ENCODE data around the gene NHP2.

The NHP2 gene

DNA sequence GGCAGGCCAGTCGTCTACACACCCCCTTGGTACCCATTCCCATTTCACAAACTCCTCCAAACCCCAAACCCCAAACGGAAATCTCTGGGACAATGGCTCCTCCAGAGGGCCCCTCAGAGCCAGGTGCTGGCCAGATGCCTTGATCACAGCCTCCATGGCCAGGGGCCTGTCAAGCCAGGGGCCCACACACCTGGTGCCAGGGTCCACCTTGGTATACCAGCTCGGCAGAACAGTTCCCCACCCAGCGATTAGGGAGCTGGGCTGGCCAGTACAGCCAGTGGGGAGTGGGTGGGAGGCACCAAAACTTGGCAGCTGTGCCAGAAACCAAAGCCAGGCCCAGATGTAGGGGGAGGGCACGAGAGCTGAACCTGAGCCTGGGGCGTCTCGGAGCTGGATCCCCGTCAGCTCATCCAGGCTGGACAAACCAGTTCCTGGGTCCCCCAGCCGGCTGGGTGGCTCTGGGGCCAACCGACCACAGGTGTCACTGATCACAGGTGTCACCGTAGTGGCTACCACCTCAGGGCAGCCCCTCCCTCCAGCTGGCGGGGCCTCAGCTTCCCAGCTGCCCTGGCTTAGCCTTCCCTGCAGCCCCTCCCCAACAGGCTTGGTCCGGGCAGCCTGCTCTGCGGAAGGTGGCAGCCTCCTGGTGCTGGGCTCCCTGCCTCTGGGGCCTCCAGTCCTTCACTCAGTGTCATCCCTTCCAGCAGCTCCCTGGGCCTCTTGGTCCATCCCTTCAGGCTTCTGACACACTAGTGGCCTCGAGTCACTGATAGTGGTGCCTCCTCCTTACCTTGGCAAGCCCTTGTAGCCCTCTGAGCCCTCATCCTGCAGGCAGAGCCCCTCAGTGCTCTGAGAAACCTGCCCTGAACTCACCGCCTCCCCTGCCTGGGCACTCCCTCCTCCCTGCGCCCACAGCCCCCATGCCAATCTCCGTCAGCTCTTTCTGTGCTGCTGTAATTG is 29.4 kb downstream of the NHP2 start:
- no peak overlapping the region for H3K4me3 ChIP-seq (ENCODE audit: low read depth, low read length)
- DNase-seq (ENCODE audit: low read depth, low spot score): no peak
- TF ChIP-seq, protein P1, sequence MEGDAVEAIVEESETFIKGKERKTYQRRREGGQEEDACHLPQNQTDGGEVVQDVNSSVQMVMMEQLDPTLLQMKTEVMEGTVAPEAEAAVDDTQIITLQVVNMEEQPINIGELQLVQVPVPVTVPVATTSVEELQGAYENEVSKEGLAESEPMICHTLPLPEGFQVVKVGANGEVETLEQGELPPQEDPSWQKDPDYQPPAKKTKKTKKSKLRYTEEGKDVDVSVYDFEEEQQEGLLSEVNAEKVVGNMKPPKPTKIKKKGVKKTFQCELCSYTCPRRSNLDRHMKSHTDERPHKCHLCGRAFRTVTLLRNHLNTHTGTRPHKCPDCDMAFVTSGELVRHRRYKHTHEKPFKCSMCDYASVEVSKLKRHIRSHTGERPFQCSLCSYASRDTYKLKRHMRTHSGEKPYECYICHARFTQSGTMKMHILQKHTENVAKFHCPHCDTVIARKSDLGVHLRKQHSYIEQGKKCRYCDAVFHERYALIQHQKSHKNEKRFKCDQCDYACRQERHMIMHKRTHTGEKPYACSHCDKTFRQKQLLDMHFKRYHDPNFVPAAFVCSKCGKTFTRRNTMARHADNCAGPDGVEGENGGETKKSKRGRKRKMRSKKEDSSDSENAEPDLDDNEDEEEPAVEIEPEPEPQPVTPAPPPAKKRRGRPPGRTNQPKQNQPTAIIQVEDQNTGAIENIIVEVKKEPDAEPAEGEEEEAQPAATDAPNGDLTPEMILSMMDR (IDR thresholded peaks at IDR 0.05; ENCODE audit: insufficient read depth, low read length, missing control alignments): no peak
- ChIA-PET CTCF (interaction anchor here (1.6 kb wide), 2 partner anchors 12 to 49 kb away, joined by 3 read pairs; no protein-coding TSS in a partner anchor), POLR2A (no interaction called here)

DNA sequence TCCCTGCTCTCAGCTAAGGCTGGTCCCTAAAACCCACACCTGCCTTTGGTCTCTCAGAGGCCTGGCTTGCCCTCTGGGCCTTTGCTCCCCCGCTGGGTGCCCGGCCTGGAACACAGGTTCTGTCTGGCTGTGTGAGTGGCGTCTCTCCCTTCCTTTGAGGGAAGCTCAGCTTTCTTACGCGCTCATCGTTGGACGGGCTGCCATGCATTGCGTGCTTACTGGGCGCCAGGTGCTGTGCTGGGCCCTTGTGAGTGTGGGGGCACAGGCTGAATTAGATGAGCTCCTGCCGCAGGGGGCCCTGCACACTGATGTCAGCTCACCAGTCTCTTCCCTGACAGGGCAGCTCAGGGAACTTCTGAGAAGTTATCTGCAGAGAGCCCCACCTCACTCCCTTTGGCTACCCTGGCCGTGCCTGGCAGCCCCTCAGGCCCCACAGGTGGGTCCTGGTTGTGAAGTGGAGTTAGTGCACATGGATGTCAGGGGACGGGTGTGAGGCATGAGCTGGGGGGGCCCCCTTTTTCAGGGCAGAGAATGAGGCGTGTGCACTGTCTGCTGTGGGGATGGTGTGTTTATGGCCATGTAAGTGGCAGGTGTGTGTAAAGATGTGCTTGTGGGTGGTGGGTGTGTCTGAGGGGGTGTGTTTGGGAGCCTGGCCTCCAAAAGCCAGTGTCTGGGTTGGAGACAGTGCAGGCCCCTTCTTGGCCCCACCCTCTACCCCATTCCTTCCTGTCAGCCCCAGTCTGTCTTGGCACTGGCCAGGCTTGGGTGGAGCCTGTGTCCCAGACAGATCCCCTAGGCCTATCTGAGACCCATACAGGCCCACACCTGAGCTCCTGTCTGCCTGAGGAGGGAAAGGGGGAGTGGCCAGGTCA is 30.4 kb downstream of the NHP2 start:
- DNase-seq (ENCODE audit: low read depth, low spot score): no peak
- POLR2A ChIA-PET: no interaction called here
- H3K4me3 ChIP-seq (ENCODE audit: low read depth, low read length): no peak overlapping the region
- TF ChIP-seq, protein P1 (IDR thresholded peaks at IDR 0.05; ENCODE audit: insufficient read depth, low read length, missing control alignments): no peak
- CTCF ChIA-PET: interaction anchor here (1.6 kb wide), 2 partner anchors 13 to 48 kb away, joined by 3 read pairs; no protein-coding TSS in a partner anchor

DNA sequence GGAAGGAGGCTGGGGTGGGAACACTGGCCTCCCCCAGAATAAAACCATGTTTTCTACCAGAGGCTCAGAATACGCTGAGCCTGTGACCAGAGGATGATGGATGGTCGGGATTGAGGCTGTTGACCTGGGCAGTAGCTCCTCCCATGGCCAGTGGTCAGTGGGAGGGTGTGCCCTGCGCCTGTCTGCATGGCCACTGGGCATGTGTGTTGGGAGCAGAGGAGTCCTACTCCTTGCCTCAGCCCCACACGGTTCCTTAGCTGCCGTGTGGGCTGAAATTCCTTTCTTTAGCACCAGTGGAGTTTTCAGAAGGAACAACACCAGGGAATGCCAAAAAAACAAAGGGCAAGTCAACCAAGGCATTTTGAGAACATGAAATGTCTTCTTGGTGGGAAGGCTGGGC is 31.3 kb downstream of the NHP2 start:
- no peak for DNase-seq (ENCODE audit: low read depth, low spot score)
- ChIA-PET CTCF (interaction anchor here (1.6 kb wide), 1 partner anchor 47 kb away, joined by 3 read pairs; no protein-coding TSS in a partner anchor), POLR2A (no interaction called here)
- TF ChIP-seq, protein P1 (IDR thresholded peaks at IDR 0.05; ENCODE audit: insufficient read depth, low read length, missing control alignments): no peak
- no peak overlapping the region for H3K4me3 ChIP-seq (ENCODE audit: low read depth, low read length)

DNA sequence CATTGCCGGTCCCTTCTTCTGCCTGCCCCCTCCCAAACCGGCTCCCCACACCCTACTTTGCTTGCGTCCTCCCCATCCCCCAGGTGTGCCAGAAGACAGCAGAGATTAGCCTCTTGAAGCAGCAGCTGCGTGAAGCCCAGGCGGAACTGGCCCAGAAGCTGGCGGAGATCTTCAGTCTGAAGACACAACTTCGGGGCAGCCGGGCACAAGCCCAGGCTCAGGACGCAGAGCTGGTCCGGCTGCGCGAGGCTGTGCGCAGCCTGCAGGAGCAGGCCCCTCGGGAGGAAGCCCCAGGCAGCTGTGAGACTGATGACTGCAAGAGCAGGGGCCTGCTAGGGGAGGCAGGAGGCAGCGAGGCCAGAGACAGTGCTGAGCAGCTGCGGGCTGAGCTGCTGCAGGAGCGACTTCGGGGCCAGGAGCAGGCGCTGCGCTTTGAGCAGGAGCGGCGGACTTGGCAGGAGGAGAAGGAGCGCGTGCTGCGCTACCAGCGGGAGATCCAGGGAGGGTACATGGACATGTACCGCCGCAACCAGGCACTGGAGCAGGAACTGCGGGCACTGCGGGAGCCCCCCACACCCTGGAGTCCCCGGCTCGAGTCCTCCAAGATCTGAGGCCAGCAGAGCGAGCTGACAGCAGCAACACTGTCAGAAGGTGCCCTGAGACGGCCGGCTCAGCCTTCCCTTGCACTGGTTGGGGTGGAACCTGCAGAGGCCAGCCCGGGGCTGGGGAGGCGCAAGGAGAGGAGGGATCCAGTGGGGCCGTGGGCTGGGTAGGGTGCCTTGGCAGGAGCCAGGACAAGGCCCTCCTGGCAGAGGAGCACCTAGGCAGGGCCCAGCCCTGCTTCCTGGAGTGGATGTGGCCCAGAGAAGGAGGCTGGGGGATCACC is 32.1 kb downstream of the NHP2 start:
- no peak for DNase-seq (ENCODE audit: low read depth, low spot score)
- POLR2A ChIA-PET: no interaction called here
- TF ChIP-seq, protein P1 (IDR thresholded peaks at IDR 0.05; ENCODE audit: insufficient read depth, low read length, missing control alignments): no peak
- H3K4me3 ChIP-seq (ENCODE audit: low read depth, low read length): peak overlapping the region; percentile 25
- CTCF ChIA-PET: interaction anchor here (0.7 to 1.7 kb wide), 3 partner anchors 9 to 59 kb away, joined by 3 to 9 read pairs (median 4); partner anchors contain the start of gene RMND5B

DNA sequence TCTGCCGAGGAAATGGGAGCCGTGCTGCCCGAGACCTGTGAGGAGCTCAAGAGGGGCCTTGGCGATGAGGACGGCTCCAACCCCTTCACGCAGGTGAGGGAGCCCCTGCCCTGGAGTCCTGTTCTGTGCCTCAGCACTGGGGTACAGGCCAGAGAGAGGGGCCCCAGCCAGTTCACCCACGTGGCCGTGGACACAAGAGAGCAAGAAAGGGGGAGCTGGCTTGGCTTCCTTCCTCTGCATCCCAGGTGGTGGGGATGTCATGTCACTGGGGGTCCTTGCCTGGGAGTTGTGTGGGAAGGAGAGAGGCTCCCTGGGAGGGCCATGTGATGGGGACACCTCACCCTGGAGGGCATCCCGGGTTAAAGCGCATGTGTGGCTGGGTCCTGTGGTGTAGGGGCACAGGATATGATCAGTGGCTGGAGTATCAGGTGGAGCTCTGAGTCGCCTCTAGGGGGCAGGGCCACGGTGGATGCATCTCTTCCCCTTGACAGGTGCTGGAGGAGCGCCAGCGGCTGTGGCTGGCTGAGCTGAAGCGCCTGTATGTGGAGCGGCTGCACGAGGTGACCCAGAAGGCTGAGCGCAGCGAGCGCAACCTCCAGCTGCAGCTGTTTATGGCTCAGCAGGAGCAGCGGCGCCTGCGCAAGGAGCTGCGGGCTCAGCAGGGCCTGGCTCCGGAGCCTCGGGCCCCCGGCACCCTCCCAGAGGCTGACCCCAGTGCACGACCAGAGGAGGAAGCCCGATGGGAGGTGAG is 32.9 kb downstream of the NHP2 start:
- ChIA-PET POLR2A (interaction anchor here (0.8 kb wide), 1 partner anchor 30 kb away, joined by 3 read pairs; no protein-coding TSS in a partner anchor), CTCF (interaction anchor here (0.7 to 1.7 kb wide), 3 partner anchors 10 to 58 kb away, joined by 3 to 9 read pairs (median 4); partner anchors contain the start of gene RMND5B)
- DNase-seq (ENCODE audit: low read depth, low spot score): no peak
- TF ChIP-seq, protein P1 (IDR thresholded peaks at IDR 0.05; ENCODE audit: insufficient read depth, low read length, missing control alignments): peak; percentile 39
- H3K4me3 ChIP-seq (ENCODE audit: low read depth, low read length): peak overlapping the region; percentile 25

Measured in AG04449 (cell line).